Astrocyte of the hippocampus (primary cell): Measurements from ENCODE around the gene DNAJC22.
"Not testable (repeated sequence)": the region's sequence is repeated elsewhere in the genome, so short reads cannot be mapped to it uniquely, and the experiment has no call there.

Experiments
- DNase-seq: peaks from one replicate; pipeline ENCODE4 v3.0.0; 2011; ENCODE audit warnings: low read depth, low spot score

The DNAJC22 gene

GRCh38 chr12:49331380-49332222, 15.1 kb upstream of the DNAJC22 start:
- peak; percentile 90 for DNase-seq

DNA sequence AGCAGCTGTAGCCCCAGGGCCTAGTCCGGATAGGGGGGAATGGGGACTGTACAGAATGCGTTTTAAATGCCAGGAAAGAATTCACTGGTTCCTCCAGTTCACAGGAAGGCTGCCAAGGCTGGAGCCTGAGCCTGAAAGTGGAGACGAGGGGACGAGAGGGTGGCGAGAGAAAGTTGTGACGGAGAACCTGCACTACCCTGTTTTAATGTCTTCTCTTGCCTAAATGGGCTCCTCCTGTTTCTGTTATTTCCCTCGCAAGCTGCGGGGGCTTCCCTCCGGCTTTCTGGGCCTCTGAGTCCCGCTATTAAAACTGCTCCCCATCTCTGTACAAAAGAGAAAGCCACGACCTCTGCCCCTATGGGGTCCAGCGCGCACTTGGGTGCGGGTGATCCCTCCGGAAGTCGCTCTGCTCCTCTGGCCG, 14.2 kb upstream of the DNAJC22 start:
- peak; percentile 49 for DNase-seq

DNA sequence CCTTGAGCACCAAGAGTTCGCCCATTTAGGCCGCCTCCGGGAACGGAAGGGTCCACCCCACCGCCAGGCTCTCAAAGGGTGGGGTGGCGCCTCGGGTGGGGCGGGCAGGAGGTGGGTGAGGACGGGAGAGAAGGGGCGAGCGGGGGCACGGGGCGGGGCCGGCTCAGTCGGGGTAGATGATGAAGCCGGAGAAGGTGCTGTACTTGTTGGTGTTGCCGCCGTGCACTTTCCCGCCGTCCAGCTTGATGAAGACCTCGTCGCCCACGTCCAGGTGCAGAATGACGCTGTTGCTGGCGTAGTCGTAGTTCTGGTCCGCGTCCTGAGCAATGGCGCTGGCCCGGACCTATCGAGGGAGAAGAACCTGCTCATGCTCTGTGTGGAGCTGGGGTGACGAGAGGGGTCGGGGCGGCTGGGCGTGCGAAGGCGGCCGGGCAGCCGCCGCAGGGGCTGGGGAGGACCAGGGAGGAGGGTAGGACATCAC, 13.8 kb upstream of the DNAJC22 start:
- no peak for DNase-seq

DNA sequence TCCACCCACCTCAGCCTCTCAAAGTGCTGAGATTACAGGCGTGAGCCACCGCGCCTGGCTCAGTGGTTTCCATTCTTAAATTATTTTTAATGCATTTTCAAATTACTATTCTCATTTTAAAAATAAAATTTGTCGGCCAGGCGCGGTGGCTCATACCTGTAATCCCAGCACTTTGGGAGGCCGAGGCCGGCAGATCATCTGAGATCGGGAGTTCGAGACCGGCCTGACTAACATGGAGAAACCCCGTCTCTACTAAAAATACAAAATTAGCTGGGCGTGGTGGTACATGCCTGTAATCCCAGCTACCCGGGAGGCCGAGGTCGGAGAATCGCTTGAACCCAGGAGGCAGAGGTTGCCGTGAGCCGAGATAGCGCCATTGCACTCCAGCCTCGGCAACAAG, 12.9 kb upstream of the DNAJC22 start:
- DNase-seq: not testable (repeated sequence)

DNA sequence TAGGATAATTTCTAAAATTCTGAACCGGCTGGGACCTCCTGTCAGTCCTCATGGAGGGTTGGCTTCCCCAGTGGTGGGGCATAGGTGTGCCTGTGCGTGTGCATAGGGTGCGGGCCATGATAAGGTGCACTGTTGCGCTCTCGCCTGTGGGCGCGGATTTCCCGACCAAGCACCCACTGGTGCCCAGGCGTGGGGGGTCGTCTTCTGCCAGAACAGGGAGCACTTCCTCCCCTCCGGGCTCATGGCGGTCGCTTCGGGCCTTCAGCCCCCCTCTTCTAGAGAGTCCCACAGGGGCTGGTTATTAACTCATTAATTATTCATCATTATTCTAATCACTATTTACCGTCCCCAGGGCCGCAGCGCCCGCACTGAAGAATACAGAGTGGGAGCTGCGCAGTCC, 12.5 kb upstream of the DNAJC22 start:
- DNase-seq: no peak

GRCh38 chr12:49334681-49335080, 12.0 kb upstream of the DNAJC22 start:
- DNase-seq: no peak

- DNase-seq: no peak
Observed at GRCh38 chr12:49335118-49335954, 11.4 kb upstream of the DNAJC22 start.

- no peak for DNase-seq
Observed at GRCh38 chr12:49335955-49336644, 10.6 kb upstream of the DNAJC22 start.

DNA sequence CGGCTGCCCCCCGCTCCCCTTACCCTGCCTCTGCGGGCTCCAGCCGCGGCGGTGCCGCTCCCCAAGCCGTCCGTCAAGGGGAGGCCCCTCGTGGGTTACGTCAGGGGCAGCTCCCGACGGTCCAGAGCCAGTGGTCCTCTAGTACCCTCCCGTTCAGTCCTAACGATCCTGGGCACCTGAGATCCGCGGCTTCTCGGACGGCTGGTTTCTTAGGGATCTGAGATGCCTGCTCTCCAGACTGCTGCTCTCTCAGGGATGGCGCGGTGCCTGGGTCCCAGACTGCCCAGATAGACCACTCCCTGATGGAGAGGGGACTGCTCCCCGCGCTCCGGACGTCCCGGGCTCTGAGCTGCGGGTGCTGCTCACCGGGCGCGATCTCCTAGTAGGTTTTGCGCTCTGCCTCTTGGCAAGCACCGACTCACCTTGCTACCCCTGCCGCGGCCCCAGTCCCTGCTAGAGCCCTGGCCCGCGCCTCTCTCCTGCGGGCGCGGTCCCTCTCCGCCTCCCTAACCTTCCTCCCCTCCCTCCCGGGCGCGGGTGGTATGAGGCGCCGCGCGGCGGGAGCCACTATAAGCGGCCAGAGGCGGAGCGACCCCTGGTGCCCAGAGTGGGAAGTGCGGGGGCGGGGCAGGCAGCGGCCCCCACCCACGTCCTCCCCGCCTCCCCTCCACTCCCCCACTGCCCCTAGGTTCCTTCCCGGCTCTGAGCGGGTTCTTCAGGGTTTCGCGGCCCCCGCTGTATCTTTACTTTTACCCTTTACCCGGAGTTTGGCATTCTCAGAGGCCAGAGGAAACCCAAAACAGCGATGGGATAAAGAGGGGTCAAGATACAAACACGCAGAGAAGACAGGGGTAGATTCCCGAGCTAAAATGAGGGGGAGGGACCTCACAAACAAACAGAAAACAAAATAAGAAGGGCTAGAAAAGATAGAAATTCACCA, 9.8 kb upstream of the DNAJC22 start, which contains the start of gene C1QL4:
C1QL4 (minus strand) TSS at position 544 of the 940 bp plus-strand sequence. CDS start 711 bp downstream, outside the sequence.
- peak; percentile 91 for DNase-seq

DNA sequence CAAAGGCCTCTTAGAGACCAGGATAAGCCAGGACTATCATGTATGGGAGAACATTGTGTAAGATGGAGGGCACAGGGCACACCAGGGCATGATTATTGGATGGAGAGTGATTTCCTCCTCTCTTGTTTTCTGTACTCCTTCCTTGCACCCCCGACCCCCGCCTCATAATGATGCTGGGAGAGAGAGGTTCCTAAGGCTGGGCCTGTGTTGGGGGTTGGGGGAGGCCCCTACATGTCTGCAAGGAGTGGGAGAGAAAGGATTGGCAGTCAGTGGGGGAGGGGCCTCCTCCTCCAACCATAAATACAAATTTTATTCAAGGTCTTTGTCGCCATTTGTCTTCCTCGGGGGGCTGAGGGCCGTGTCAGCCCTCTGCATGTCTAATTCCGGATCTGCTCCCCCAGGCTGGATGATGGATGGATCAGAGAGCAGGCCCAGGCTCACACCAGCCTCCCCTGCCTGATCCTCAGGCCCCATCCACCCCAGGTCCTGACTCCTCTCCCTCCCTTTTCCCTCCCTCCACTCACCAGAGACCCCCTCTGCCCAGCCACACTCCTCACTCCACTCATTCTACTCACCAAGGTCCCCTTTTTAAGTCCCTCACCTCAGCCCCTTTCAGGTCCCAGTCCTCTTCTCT, 7.7 kb upstream of the DNAJC22 start:
- no peak for DNase-seq

GRCh38 chr12:49339464-49339861, 7.2 kb upstream of the DNAJC22 start:
- peak; percentile 51 for DNase-seq

- no peak for DNase-seq
Observed at GRCh38 chr12:49340095-49340870, 6.4 kb upstream of the DNAJC22 start.

- no peak for DNase-seq
Observed at GRCh38 chr12:49340971-49341776, 5.5 kb upstream of the DNAJC22 start.

- DNase-seq: no peak
Observed at GRCh38 chr12:49341777-49342065, 5.0 kb upstream of the DNAJC22 start.

GRCh38 chr12:49342066-49342913, 4.4 kb upstream of the DNAJC22 start:
- peak; percentile 91 for DNase-seq

DNA sequence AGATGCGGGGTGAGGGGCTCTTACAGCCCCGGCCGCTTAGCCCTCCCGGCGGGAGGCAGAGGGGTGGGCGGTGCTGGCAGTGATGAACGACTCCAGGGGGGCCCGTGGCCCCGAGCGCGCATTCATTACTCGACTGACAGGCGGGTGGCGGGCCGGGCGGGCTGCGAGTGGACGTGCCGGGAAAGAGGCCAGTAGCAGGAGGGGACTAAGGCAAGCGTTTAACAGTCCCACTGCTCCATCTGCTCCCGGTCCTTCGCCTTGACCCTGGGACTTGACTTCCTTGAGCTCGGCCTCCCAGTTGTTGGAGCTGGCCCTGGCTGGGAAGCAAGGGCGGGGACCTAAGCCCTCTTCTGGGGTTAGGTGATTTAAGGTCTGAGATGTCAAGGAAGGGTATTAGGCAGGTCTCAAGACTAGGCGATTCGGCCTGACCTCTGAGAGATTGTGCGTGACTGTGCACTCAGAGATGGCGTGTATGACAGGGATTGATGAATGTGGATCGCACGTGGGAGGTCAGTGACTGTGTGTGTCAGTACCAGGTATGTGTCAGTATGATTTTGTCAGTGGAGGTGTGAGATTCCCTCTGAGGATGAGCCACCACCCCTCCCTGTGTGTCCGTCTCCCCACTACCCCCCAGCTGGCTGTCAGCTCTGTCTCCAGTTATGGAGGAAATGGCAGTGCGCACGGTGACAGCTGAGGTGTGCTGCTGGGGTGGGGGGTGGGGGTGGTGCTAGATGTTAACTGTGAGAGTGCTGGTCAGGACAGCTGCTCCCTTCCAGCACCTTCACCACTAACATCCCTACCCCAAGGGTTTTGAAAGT, 3.6 kb upstream of the DNAJC22 start:
- no peak for DNase-seq

GRCh38 chr12:49344486-49345050, 2.1 kb upstream of the DNAJC22 start:
- no peak for DNase-seq
